Frontal cortex (tissue), 4 donors: ENCODE results near the gene CACNA1S. TPM values are rescaled to one million over a fixed set of nuclear protein-coding genes. Genes with fewer than 3 reads are reported as not detected.

Source experiments
- DNase-seq, 2 donors: peaks; one replicate each; pipeline ENCODE4 v3.0.0; 2012; ENCODE audit warnings: low spot score in 2 of 2
- FAIRE-seq: peaks from 2 replicates; lab custom pipeline; 2012; peaks lifted over from hg19 to GRCh38; lab: Jason Lieb, UNC
- total RNA-seq: library from RNA; depleted of rRNA; stranded (reverse); fragments of >200 nt; gene quantifications from one replicate; pipeline ENCODE4 v1.2.3, GENCODE V29; 2014
- donor health status: control.
- donor health status: control.
- donor health status: control.

CACNA1S gene
- total RNA-seq, 1 donor from 2014 or later, result under 0.01 TPM

GRCh38 chr1:201044119-201044518 is 68.1 kb downstream of the CACNA1S start:
- FAIRE-seq, result no peak

GRCh38 chr1:201042779-201043461 is 69.3 kb downstream of the CACNA1S start:
- FAIRE-seq, result no peak

More at GRCh38 chr1:201044119-201044518, 68.1 kb downstream of the CACNA1S start:
- DNase-seq, result no peak

GRCh38 chr1:201041011-201041410 is 71.2 kb downstream of the CACNA1S start:
- FAIRE-seq, result no peak
- no peak for DNase-seq

More at GRCh38 chr1:201042779-201043461, 69.3 kb downstream of the CACNA1S start:
- peak; percentile 66 to 73 for DNase-seq

GRCh38 chr1:201039876-201040275 is 72.3 kb downstream of the CACNA1S start:
- FAIRE-seq, result no peak

GRCh38 chr1:201039418-201039817 is 72.8 kb downstream of the CACNA1S start:
- no peak for FAIRE-seq
- no peak for DNase-seq

More at GRCh38 chr1:201039876-201040275, 72.3 kb downstream of the CACNA1S start:
- no peak for DNase-seq

GRCh38 chr1:201038186-201038876 is 73.9 kb downstream of the CACNA1S start:
- DNase-seq (no peak), FAIRE-seq (no peak)

GRCh38 chr1:201036188-201036842 is 75.9 kb downstream of the CACNA1S start:
- DNase-seq, result no peak

GRCh38 chr1:201034671-201035070 is 77.6 kb downstream of the CACNA1S start:
- DNase-seq (no peak), FAIRE-seq (no peak)

More at GRCh38 chr1:201036188-201036842, 75.9 kb downstream of the CACNA1S start:
- FAIRE-seq, result no peak

- no peak for DNase-seq
- FAIRE-seq, result no peak
Measured at GRCh38 chr1:201032408-201032807, 79.8 kb downstream of the CACNA1S start.

- FAIRE-seq (no peak), DNase-seq (no peak)
Measured at GRCh38 chr1:201028461-201028889, 83.8 kb downstream of the CACNA1S start.

GRCh38 chr1:201026836-201027235 is 85.4 kb downstream of the CACNA1S start:
- no peak for DNase-seq
- no peak for FAIRE-seq

GRCh38 chr1:201026234-201026633 is 86.0 kb downstream of the CACNA1S start:
- DNase-seq (no peak), FAIRE-seq (no peak)

- FAIRE-seq, result no peak
- DNase-seq, result no peak
Measured at GRCh38 chr1:201025571-201026002, 86.6 kb downstream of the CACNA1S start.

- DNase-seq (no peak), FAIRE-seq (no peak)
Measured at GRCh38 chr1:201024625-201024998, 87.6 kb downstream of the CACNA1S start.

GRCh38 chr1:201023920-201024624 is 88.2 kb downstream of the CACNA1S start:
- DNase-seq (no peak), FAIRE-seq (no peak)

GRCh38 chr1:201023517-201023902 is 88.7 kb downstream of the CACNA1S start, which contains the start of gene KIF21B:
Gene KIF21B (minus strand): TSS chr1:201023714. CDS start chr1:201023383, 331 bp downstream.
- DNase-seq, result peak; percentile 80 to 92

GRCh38 chr1:201022820-201023516 is 89.3 kb downstream of the CACNA1S start:
- FAIRE-seq (no peak), DNase-seq (no peak)

More at GRCh38 chr1:201023517-201023902, 88.7 kb downstream of the CACNA1S start, which contains the start of gene KIF21B:
- FAIRE-seq, result no peak

- FAIRE-seq, result no peak
- no peak for DNase-seq
Measured at GRCh38 chr1:201022493-201022819, 89.8 kb downstream of the CACNA1S start.
